ENCODE results near the gene HTR3D.

HTR3D gene

GRCh38 chr3:184031187-184031792 is at the start of gene HTR3D:
Gene HTR3D, plus strand, starts transcription at chr3:184031742. Its CDS starts 0 bp downstream, at chr3:184031742.
- no peak for TF ChIP-seq JUND (IDR thresholded peaks at IDR 0.05; ENCODE audit: low read depth)
- in situ Hi-C loops (cut with HindIII; ENCODE audit: low pct_unique_long_range_greater_than_20kb, low sequenced_read_pairs): no loop called here

GRCh38 chr3:183981990-183982644 is 49.4 kb upstream of the HTR3D start:
- DNase-seq (ENCODE audit: low read depth in 1 of 2, low spot score in 1 of 2): no peak
- in situ Hi-C loops (cut with HindIII; ENCODE audit: low pct_unique_long_range_greater_than_20kb, low sequenced_read_pairs): no loop called here
- no peak for TF ChIP-seq JUND (IDR thresholded peaks at IDR 0.05; ENCODE audit: low read depth)

More at GRCh38 chr3:184031187-184031792, at the start of gene HTR3D:
- DNase-seq (ENCODE audit: low read depth in 1 of 2, low spot score in 1 of 2): peak in 1 of 2 experiments; percentile 48

DNA sequence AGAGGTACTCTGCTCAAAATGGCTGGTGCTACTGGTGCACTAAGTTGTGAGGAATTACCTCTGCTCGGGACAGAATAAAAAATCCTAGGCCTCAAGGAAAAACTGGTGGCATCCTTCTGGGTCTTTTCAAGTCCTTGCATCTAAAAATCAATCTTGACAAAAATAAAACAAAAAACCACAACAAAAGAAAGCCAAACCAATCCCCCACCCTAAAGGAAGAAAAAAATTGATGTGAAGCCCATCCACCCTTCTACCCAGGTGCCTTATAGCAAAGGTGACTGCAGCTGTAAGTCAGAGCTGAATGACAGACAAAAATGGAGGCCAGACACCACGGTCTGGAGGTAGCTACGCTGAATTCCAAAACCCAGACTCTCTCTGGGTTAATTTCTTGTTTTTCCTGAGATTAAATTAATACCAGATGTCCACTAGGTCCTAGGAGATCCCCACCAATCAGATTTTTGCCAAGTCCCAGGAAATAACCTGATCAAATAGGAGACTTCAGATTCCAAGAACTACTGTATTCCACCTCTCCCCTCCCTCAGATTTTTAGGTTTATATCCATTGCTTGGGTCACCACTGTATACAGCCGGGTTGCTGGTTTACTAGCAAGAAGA is 47.3 kb upstream of the HTR3D start:
- DNase-seq (ENCODE audit: low read depth in 1 of 2, low spot score in 1 of 2): no peak
- no peak for TF ChIP-seq JUND (IDR thresholded peaks at IDR 0.05; ENCODE audit: low read depth)
- in situ Hi-C loops (cut with HindIII; ENCODE audit: low pct_unique_long_range_greater_than_20kb, low sequenced_read_pairs): no loop called here

GRCh38 chr3:183984749-183985729 is 46.5 kb upstream of the HTR3D start:
- DNase-seq (ENCODE audit: low read depth in 1 of 2, low spot score in 1 of 2): peak in 1 of 2 experiments; percentile 90
- TF ChIP-seq JUND (IDR thresholded peaks at IDR 0.05; ENCODE audit: low read depth): no peak
- in situ Hi-C loops (cut with HindIII; ENCODE audit: low pct_unique_long_range_greater_than_20kb, low sequenced_read_pairs): no loop called here

DNA sequence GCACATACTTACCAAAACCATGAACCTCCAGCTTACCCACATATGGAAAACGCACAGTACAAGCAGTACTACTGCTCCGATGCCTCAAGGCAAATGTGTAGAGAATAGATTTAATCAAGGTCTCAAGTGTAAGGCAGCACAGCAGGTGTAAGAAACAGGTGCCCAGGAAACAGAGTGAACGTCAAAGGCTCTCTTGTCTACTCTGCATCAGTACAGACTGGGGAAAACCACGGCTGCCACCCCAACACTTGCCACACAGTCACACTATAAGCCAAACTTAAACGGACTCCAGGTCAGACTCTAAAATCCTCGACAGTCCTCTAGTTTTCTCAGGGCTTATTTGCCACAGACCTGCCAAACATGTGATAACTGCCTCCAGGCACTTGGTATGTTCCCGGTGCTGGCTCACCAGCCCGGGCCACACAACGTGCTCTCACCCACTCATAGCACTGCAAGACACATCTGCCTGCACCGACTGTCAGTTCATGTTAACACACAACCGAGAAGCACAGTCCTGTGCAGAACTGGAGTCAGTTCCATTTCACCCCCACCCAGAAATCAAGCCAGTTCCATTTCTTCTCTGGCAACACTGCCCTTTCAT is 44.4 kb upstream of the HTR3D start:
- no peak for TF ChIP-seq JUND (IDR thresholded peaks at IDR 0.05; ENCODE audit: low read depth)
- in situ Hi-C loops (cut with HindIII; ENCODE audit: low pct_unique_long_range_greater_than_20kb, low sequenced_read_pairs): no loop called here
- DNase-seq (ENCODE audit: low read depth in 1 of 2, low spot score in 1 of 2): peak; percentile 61 to 95

DNA sequence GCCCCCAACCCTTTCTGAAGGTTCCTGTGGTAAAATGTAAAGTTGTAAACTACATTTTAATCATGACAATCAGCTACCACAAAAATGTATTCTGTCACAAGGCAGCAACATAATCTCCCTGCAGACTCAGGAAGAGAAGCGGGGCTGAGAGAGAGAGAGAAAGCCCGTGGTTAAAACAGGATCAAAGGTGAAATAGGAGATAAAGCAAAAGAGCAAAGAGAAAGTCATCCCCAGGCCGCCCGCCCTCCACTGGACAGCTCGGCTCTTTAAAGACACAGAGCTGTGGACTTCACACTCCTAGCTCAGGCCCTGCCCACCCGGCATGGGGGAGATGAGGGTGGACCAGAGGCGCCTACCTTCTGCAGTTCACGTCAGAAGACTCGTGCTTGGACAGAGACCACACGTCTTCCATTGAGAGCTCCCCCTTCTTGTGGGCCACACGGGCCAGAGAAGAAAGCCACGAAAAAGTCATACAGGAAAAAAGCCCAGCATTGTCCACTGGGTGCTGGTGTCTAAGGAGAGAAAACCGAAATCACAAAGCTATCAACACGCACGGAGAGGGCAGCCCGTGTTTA is 43.2 kb upstream of the HTR3D start:
- DNase-seq (ENCODE audit: low read depth in 1 of 2, low spot score in 1 of 2): no peak
- in situ Hi-C loops (cut with HindIII; ENCODE audit: low pct_unique_long_range_greater_than_20kb, low sequenced_read_pairs): no loop called here
- TF ChIP-seq JUND (IDR thresholded peaks at IDR 0.05; ENCODE audit: low read depth): no peak

GRCh38 chr3:183991403-183991802 is 40.1 kb upstream of the HTR3D start:
- TF ChIP-seq JUND (IDR thresholded peaks at IDR 0.05; ENCODE audit: low read depth): no peak
- in situ Hi-C loops (cut with HindIII; ENCODE audit: low pct_unique_long_range_greater_than_20kb, low sequenced_read_pairs): no loop called here
- peak in 1 of 2 experiments; percentile 91 for DNase-seq (ENCODE audit: low read depth in 1 of 2, low spot score in 1 of 2)

GRCh38 chr3:184001761-184002160 is 29.8 kb upstream of the HTR3D start:
- DNase-seq (ENCODE audit: low read depth in 1 of 2, low spot score in 1 of 2): no peak
- no peak for TF ChIP-seq JUND (IDR thresholded peaks at IDR 0.05; ENCODE audit: low read depth)
- in situ Hi-C loops (cut with HindIII; ENCODE audit: low pct_unique_long_range_greater_than_20kb, low sequenced_read_pairs): no loop called here

DNA sequence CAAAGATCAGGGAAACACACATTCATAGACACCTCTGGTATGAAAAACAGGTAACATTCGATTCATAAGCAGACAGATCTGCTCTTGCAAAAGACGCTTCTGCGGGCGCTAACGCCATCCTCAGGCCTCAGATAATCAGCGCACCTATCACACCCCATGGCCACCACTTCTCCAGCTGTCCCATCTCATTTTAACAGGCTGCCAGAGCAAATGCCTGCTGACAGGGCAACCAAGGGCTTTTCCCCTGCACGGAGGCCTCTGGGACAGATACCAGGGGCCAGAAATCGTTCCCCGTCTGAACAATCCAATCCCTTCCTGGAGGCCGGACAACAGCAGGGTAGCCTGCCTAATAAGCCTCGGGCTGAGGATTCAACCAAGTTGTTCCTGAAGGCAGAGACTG is 29.1 kb upstream of the HTR3D start:
- in situ Hi-C loops (cut with HindIII; ENCODE audit: low pct_unique_long_range_greater_than_20kb, low sequenced_read_pairs): no loop called here
- TF ChIP-seq JUND (IDR thresholded peaks at IDR 0.05; ENCODE audit: low read depth): no peak
- DNase-seq (ENCODE audit: low read depth in 1 of 2, low spot score in 1 of 2): no peak

GRCh38 chr3:184003187-184003967 is 28.2 kb upstream of the HTR3D start:
- in situ Hi-C loops (cut with HindIII; ENCODE audit: low pct_unique_long_range_greater_than_20kb, low sequenced_read_pairs): no loop called here
- no peak for TF ChIP-seq JUND (IDR thresholded peaks at IDR 0.05; ENCODE audit: low read depth)
- DNase-seq (ENCODE audit: low read depth in 1 of 2, low spot score in 1 of 2): no peak

DNA sequence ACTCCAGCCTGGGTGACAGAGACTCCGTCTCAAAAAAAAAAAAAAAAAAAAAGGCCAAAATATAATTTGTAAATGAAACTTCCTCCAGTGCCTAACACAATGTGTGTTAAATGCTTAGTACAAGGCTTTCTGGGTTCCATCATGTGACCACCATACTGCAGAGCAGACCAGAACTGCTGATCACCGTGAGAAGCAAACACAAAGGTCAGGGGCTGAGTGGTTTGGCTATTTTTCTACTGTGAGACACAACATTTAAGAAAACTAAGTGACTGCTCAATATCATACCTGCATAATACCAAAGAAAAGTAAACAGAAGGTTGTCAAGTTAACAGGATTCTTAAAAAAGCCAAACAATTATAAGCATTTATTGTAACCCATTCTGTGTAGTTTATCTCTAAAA is 27.1 kb upstream of the HTR3D start:
- in situ Hi-C loops (cut with HindIII; ENCODE audit: low pct_unique_long_range_greater_than_20kb, low sequenced_read_pairs): no loop called here
- no peak for TF ChIP-seq JUND (IDR thresholded peaks at IDR 0.05; ENCODE audit: low read depth)
- DNase-seq (ENCODE audit: low read depth in 1 of 2, low spot score in 1 of 2): no peak
